Large intestine (tissue), 3 donors: Measurements from ENCODE around the gene CFAP74. TPM values are rescaled to one million over a fixed set of nuclear protein-coding genes. Genes with fewer than 3 reads are reported as not detected.

Experiments used
- DNase-seq, 2 donors: peaks; one replicate each; pipeline versions ENCODE4 v3.0.0 to v3.0.0-alpha.2; 2013
- H3K27ac ChIP-seq: one replicate; pipeline ENCODE4 v1.5.1; 2013; ENCODE audit warnings: low read length
- H3K27me3 ChIP-seq: 2 replicates; pipeline ENCODE4 v1.6.1; 2013; ENCODE audit warnings: low read length; ENCODE audit not compliant: control insufficient read depth, insufficient read depth
- H3K36me3 ChIP-seq: 2 replicates; pipeline ENCODE4 v1.6.1; 2013; ENCODE audit warnings: low read length; ENCODE audit not compliant: control insufficient read depth, insufficient read depth
- H3K4me1 ChIP-seq: one replicate; pipeline ENCODE4 v1.6.1; 2013; ENCODE audit warnings: low read length; ENCODE audit not compliant: control insufficient read depth, insufficient read depth
- H3K4me3 ChIP-seq: one replicate; pipeline ENCODE4 v1.5.1; 2013; ENCODE audit warnings: low read length
- H3K9me3 ChIP-seq: one replicate; pipeline ENCODE4 v1.6.1; 2013; ENCODE audit warnings: mild to moderate bottlenecking, low read depth, low read length, moderate library complexity; ENCODE audit not compliant: control insufficient read depth
- WGBS: methylation state at CpG from one replicate; pipeline ENCODE4 v1.1.5; 2013; ENCODE audit warnings: low lambda C conversion rate; ENCODE audit not compliant: insufficient coverage; 5-methylcytosine and 5-hydroxymethylcytosine counted together
- polyA plus RNA-seq: library from polyadenylated mRNA; unstranded; fragments of 120-200 nt; gene quantifications from one replicate; pipeline ENCODE4 v1.2.1, GENCODE V29; 2013

Gene CFAP74
- polyA plus RNA-seq, 1 donor = 1.4 TPM

- no peaks in the 10 kb centered on the region for H3K9me3 ChIP-seq
- H3K36me3 ChIP-seq = peaks cover 19% of the 10 kb centered on the region
- H3K4me3 ChIP-seq = no peak overlapping the region
- H3K4me1 ChIP-seq = peaks cover 33% of the 10 kb centered on the region
- 17% methylated on average over 1 of the region's 13 CpGs for WGBS
- peak overlapping the region; percentile 69 for H3K27ac ChIP-seq
- H3K27me3 ChIP-seq = no peaks in the 10 kb centered on the region
- no peak for DNase-seq
Measured at GRCh38 chr1:1880617-1881312, 122.8 kb downstream of the CFAP74 start.

DNA sequence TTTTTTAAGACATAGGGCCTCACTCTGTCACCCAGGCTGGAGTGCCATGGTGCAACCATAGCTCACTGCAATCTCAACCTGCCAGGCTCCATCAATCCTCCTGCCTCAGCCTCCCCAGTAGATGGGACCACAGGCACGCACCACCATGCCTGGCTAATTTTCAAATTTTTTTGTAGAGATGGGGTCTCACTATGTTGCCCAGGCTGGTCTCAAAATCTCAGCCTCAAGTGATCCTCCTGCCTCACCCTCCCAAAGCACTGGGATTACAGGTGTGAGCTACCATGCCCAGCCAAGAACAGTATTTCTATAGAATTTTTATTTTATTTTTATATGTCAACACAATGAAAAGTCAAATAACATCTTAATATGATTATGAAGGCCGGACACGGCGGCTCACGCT, 123.6 kb downstream of the CFAP74 start:
- Histone ChIP-seq H3K27me3 (no peaks in the 10 kb centered on the region), H3K9me3 (no peaks in the 10 kb centered on the region), H3K27ac (no peak overlapping the region), H3K36me3 (peaks cover 26% of the 10 kb centered on the region), H3K4me3 (no peak overlapping the region), H3K4me1 (peaks cover 33% of the 10 kb centered on the region)
- DNase-seq = no peak
- no CpG with 5 or more reads among the region's 5 CpGs for WGBS

DNA sequence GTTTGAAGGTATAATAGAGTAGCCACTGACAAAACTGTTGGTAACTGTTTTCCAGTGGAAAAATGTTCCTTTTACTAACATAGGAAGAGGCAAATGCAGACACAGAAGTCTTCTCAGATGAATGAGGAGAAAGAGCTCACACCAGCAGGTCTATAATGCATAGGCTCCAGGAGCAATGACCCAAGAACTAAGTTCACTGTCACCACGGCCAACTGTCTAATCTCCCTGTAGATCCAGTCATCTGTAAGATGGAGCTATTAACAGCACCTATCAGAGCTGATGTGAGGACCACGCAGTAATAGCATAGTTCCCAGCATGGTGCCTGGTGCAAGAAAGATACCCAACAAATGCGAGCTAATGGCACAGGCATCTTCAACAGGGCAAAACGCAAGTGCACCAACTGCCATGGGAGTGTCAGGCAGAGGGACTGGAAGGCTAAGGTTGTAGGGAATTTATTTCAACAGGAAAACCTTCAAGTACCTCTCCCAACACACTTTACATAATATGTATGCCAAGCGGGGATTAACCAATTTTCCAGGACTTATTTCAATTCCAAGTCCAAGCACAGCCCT, 125.6 kb downstream of the CFAP74 start:
- no CpG with 5 or more reads among the region's 5 CpGs for WGBS
- peaks cover 27% of the 10 kb centered on the region for H3K4me1 ChIP-seq
- peaks cover 33% of the 10 kb centered on the region for H3K36me3 ChIP-seq
- no peaks in the 10 kb centered on the region for H3K9me3 ChIP-seq
- no peak overlapping the region for H3K4me3 ChIP-seq
- H3K27ac ChIP-seq = no peak overlapping the region
- DNase-seq = no peak
- no peaks in the 10 kb centered on the region for H3K27me3 ChIP-seq

DNA sequence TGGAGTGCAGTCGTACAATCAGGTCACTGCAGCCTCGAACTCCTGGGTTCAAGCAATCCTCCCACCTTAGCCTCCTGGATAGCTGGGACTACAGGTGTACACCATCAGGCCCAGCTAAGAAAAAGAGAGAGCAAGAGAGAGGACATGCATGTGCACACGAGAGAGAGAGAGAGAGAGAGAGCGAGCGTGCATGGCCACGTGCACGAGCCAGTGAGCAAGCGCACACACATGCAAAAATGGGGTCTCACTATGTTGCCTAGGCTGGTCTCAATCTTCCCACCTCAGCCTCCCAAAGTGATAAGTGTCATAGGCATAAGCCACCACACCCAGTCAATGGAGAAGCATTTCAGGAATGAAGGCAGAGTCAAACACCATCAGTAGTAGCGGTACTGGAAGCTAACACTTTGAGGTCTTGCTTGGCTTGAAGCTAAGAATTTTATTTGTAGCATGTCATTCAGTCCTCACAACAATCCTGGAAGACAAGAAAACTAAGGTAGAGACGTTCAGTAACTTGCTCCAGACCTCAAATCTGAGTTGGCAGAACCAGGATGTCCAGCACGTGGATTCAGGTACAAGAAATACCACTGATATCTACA, 127.2 kb downstream of the CFAP74 start:
- no peak overlapping the region for H3K4me3 ChIP-seq
- no peak for DNase-seq
- peaks cover 40% of the 10 kb centered on the region for H3K36me3 ChIP-seq
- H3K4me1 ChIP-seq = peaks cover 13% of the 10 kb centered on the region
- WGBS = 100% methylated on average over 3 of the region's 11 CpGs
- H3K27ac ChIP-seq = no peak overlapping the region
- H3K9me3 ChIP-seq = no peaks in the 10 kb centered on the region
- no peaks in the 10 kb centered on the region for H3K27me3 ChIP-seq

DNA sequence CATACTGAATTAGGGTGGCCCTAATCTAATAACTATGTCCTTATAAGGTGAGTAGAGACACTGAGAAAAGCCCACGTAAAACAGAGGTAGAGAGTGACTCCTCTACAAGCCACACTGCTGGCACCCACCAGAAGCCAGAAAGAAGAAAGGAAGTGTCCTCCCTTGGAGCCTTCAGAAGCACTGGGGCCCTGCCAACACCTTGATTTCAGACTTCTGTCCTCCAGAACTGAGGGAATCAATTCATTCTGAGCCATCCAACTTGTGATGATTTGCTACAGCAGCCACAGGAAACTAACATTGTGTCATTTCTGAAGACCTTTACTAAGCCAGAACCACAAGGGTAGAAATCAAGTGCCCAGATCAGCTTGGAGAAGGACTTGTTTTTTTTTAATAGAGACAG, 127.7 kb downstream of the CFAP74 start:
- H3K36me3 ChIP-seq = peaks cover 40% of the 10 kb centered on the region
- peaks cover 9% of the 10 kb centered on the region for H3K4me1 ChIP-seq
- H3K27me3 ChIP-seq = no peaks in the 10 kb centered on the region
- H3K9me3 ChIP-seq = no peaks in the 10 kb centered on the region
- H3K4me3 ChIP-seq = no peak overlapping the region
- no peak overlapping the region for H3K27ac ChIP-seq
- DNase-seq = no peak
- WGBS = no CpG with 5 or more reads among the region's 1 CpG

GRCh38 chr1:1874901-1875300, 128.7 kb downstream of the CFAP74 start:
- no peak overlapping the region for H3K4me3 ChIP-seq
- no peak overlapping the region for H3K27ac ChIP-seq
- DNase-seq = no peak
- no peaks in the 10 kb centered on the region for H3K9me3 ChIP-seq
- H3K36me3 ChIP-seq = peaks cover 42% of the 10 kb centered on the region
- H3K27me3 ChIP-seq = no peaks in the 10 kb centered on the region
- WGBS = no CpG with 5 or more reads among the region's 7 CpGs
- peaks cover 2% of the 10 kb centered on the region for H3K4me1 ChIP-seq

DNA sequence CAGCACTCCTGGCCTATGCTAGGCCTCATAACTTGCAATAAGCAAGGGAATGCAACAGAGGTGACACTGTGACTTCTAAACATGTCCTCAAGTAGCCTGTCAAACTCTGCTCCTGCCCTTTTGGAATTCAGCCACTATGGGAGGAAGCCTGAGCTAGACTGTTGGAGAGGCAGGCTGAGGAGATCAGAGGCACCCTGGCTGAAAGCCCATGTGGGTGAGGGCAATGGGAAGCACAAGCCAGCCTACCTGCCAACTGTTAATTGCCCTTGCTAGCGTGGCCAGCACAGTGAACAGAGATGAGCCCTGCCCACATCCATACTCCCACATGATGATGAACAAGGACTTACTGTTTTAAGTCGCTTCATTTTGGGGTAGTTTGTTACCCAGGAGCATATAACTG, 130.4 kb downstream of the CFAP74 start:
- DNase-seq = no peak

GRCh38 chr1:1872329-1872994, 131.1 kb downstream of the CFAP74 start:
- Histone ChIP-seq H3K4me1 (no peaks in the 10 kb centered on the region), H3K36me3 (peaks cover 35% of the 10 kb centered on the region), H3K27ac (no peak overlapping the region), H3K4me3 (no peak overlapping the region), H3K9me3 (no peaks in the 10 kb centered on the region), H3K27me3 (no peaks in the 10 kb centered on the region)
- no peak for DNase-seq
- 83% methylated on average over 3 of the region's 11 CpGs for WGBS

More for the DNA sequence above, 130.4 kb downstream of the CFAP74 start:
- Histone ChIP-seq H3K27me3 (no peaks in the 10 kb centered on the region), H3K4me1 (no peaks in the 10 kb centered on the region), H3K4me3 (no peak overlapping the region), H3K36me3 (peaks cover 35% of the 10 kb centered on the region), H3K27ac (no peak overlapping the region), H3K9me3 (no peaks in the 10 kb centered on the region)
- WGBS = no CpG with 5 or more reads among the region's 2 CpGs

Other genes with a start within 250 kb of the CFAP74 start
- gene NADK, start 225.3 kb downstream of the CFAP74 start, polyA plus RNA-seq = 59.8 TPM
- gene GNB1, start 112.7 kb downstream of the CFAP74 start, polyA plus RNA-seq = 226 TPM
- 1.8 TPM for gene CALML6, start 88.5 kb downstream of the CFAP74 start, polyA plus RNA-seq
- 18.5 TPM for gene TMEM52, start 84.5 kb downstream of the CFAP74 start, polyA plus RNA-seq
- gene GABRD, start 15.6 kb upstream of the CFAP74 start, polyA plus RNA-seq = 0.54 TPM
- 68.6 TPM for gene PRKCZ, start 46.6 kb upstream of the CFAP74 start, polyA plus RNA-seq
- gene FAAP20, start 191.0 kb upstream of the CFAP74 start, polyA plus RNA-seq = 59.6 TPM
- gene SKI, start 224.5 kb upstream of the CFAP74 start, polyA plus RNA-seq = 46.1 TPM